Measurements from ENCODE around the gene HIP1.

Gene HIP1

DNA sequence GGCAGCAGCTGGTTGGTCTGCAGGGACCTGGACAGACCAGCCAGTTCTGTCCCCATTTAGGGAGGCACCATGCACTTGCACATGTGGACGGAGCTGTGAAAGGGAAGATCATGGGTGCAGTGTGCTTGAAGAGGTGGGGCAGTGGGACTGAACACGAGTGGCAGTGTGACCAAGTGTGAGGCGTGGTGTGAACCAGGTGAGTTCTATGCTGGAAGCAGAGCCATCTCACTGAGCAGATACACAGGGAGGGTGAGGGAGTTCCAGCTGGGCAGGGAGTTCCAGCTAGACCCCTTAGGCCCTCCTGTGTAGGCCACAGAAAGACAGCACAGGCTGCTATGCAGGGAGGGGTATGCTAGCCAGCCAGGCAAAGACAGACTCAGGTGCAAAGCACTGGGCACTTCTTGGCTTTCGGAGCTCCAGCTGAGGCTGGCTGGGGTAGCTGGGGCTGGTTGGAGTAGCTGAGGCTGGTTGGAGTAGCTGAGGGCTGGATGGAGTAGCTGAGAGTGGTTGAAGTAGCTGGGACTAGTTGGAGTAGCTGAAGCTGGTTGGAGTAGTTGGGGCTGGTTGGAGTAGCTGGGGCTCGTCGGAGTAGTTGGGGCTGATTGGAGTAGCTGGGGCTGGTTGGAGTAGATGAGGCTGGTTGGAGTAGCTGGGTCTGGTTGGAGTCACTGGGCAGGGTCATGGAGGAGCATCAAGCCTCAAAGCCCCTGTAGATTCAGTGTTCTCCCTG, 90.9 kb downstream of the HIP1 start:
- no peak overlapping the region for H3K4me3 ChIP-seq (ENCODE audit: low read depth, low read length)
- TF ChIP-seq, protein P1, sequence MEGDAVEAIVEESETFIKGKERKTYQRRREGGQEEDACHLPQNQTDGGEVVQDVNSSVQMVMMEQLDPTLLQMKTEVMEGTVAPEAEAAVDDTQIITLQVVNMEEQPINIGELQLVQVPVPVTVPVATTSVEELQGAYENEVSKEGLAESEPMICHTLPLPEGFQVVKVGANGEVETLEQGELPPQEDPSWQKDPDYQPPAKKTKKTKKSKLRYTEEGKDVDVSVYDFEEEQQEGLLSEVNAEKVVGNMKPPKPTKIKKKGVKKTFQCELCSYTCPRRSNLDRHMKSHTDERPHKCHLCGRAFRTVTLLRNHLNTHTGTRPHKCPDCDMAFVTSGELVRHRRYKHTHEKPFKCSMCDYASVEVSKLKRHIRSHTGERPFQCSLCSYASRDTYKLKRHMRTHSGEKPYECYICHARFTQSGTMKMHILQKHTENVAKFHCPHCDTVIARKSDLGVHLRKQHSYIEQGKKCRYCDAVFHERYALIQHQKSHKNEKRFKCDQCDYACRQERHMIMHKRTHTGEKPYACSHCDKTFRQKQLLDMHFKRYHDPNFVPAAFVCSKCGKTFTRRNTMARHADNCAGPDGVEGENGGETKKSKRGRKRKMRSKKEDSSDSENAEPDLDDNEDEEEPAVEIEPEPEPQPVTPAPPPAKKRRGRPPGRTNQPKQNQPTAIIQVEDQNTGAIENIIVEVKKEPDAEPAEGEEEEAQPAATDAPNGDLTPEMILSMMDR (IDR thresholded peaks at IDR 0.05; ENCODE audit: low read depth, low read length), result no peak

DNA sequence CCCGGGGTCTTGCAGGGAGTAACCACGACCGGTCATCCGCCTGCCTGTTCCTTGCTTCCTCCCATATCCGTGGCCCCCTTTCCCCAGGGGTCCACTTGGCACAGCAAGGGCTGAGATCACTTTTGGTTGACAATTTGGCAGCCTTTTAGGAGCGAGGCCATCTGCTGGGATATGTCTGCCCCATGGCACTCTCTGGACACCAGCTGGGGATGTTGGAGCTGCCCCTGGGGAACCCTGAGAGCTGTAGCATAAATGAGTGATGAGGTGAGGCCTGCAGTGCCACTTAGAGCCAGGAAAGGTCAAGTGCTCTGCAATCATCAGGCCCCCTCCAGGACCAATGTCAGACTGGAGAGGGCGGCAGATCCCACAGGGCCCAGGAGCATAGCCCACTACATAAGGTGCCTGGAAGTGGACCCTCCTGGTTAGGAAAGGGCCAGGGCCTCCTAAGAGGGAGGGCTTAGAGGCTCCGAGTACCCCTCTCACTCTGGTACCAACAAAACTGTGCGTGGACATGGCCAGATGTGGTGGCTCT, 92.1 kb downstream of the HIP1 start:
- H3K4me3 ChIP-seq (ENCODE audit: low read depth, low read length), result no peak overlapping the region
- TF ChIP-seq, protein P1 (IDR thresholded peaks at IDR 0.05; ENCODE audit: low read depth, low read length), result no peak

DNA sequence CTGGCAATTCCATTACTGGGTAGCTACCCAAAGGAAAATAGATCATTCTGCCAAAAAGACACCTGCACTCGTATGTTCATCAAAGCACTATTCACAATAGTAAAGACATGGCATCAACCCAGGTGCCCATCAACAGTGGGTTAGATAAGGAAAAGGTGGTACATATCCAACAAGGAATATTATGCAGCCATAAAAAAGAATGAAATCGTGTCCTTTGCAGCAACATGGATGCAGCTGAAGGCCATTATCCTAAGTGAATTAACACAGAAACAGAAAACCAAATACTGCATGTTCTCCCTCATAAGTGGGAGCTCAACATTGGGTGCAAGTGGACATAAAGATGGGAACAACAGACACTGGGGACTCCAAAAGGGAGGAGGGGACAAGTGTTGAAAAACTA, 93.2 kb downstream of the HIP1 start:
- TF ChIP-seq, protein P1 (IDR thresholded peaks at IDR 0.05; ENCODE audit: low read depth, low read length), result no peak
- H3K4me3 ChIP-seq (ENCODE audit: low read depth, low read length), result no peak overlapping the region

DNA sequence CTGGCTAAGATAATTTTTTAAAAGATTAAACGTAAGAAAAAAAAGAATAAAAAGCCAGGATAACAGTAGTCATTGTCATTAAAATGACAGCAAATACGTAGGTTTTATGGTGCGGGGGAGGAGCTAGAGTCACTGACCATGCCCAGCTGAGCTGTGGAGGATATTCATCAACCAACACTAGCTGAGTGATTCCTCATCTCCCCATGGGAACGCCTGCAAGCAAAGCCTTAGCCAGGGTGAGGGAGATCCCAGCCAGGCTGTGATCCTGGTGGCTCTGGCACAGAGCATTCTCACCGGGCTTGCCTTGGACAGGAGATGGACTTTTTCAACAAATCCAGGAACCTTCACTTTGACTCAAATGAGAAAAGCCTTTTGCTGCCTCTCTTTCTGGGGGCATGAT, 94.2 kb downstream of the HIP1 start:
- H3K4me3 ChIP-seq (ENCODE audit: low read depth, low read length), result no peak overlapping the region
- TF ChIP-seq, protein P1 (IDR thresholded peaks at IDR 0.05; ENCODE audit: low read depth, low read length), result no peak

DNA sequence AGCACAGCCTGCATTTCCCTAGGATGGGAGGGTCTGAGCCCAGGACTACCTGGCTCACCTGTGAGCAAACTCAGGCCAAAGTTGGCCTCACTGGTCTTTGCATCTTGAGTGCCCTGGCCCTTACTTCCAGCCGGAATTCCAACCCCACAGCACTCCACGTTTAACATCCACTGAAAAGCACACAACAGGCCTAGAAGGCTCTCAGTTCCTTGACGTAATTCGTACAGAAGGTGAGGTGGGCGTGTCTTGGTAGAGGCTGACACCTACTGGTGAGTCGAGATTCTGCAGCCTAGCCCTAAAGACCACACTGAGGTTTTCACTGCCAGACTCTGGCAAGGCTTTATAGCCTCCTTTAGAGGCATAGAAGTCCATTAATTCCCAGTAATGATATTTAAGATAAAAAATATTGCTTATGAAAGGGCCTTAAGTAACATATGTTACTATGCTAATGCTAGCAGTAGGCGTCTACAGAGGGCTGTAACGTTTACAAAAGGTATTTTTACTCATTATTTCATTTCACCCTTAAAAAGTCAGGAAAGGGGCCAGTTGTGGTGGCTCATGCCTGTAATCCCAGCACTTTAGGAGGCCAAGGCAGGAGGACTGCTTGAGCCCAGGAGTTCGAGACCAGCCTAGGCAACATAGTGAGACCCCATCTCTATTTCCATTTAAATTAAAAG, 95.8 kb downstream of the HIP1 start:
- TF ChIP-seq, protein P1 (IDR thresholded peaks at IDR 0.05; ENCODE audit: low read depth, low read length), result peak; percentile 63
- no peak overlapping the region for H3K4me3 ChIP-seq (ENCODE audit: low read depth, low read length)

DNA sequence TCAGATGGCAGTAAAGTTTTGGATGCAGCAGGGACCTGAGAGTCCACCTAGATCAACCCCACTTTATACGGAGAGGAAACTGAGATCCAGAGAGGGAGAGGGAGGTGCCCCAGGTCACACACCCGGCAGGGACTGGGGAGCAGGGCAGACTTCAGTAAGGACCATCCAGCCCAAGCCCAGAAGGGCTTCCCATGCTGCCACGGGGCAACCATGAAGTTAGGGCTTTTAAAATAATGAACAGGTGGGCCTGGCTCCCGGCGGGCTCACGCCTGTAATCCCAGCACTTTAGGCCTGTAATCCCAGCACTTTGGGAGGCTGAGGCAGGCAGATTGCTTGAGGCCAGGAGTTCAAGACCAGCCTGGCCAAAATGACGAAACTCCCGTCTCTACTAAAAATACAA, 98.5 kb downstream of the HIP1 start:
- H3K4me3 ChIP-seq (ENCODE audit: low read depth, low read length), result no peak overlapping the region
- TF ChIP-seq, protein P1 (IDR thresholded peaks at IDR 0.05; ENCODE audit: low read depth, low read length), result no peak

DNA sequence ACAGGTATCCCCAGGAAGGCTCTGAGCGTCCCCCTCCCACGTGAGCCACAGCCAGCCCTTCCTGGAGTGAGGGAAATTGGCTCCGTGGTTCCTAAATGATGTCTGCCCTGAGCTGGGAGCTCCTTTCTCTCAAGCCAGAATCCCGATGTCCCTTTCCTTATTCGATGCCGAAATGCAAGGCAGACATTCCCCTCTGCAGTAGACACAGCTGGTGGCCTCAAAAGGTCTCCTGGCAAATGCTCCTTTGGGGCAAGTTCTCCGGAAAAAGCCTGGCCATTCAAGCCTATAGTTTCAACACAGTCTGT, 98.9 kb downstream of the HIP1 start:
- TF ChIP-seq, protein P1 (IDR thresholded peaks at IDR 0.05; ENCODE audit: low read depth, low read length), result no peak
- peak overlapping the region; percentile 69 for H3K4me3 ChIP-seq (ENCODE audit: low read depth, low read length)
